IMR-90 (cell line): ENCODE measurements around the gene ACVR1. TPM values are rescaled to one million over a fixed set of nuclear protein-coding genes. Genes with fewer than 3 reads are reported as not detected.

Experiments used
- ATAC-seq: fragments of 200-7000 bp; cut with Tn5 transposase; 2 replicates; pipeline ENCODE4 v1.9.1; 2020; ENCODE audit warnings: low read depth, mild to moderate bottlenecking, moderate library complexity
- BruUV-seq: library from RNA; stranded (reverse); fragments of 400-500 nt; replicated peaks from 2 replicates; lab custom pipeline; 2021; lab: Mats Ljungman, UMichigan
- CTCF ChIA-PET: fragments of 300-600 bp; formaldehyde crosslinking; extraction: SDS; loops from one replicate; lab custom pipeline; 2021; ENCODE audit warnings: antibody characterized with exemption; lab: Yijun Ruan, JAX
- POLR2A ChIA-PET: fragments of 300-600 bp; sonication (Branson Sonifier 250); formaldehyde crosslinking; loops from one replicate; lab custom pipeline; 2022; ENCODE audit warnings: antibody characterized with exemption; ENCODE audit not compliant: unreplicated experiment; lab: Charles Lee
- DNase-seq: peaks from one replicate; pipeline ENCODE4 v3.0.0; 2013
- H2AFZ ChIP-seq: replicated peaks from 2 replicates; pipeline ENCODE3; 2013; ENCODE audit warnings: low read length, mild to moderate bottlenecking; ENCODE audit not compliant: poor library complexity
- H2AK5ac ChIP-seq: 2 replicates; pipeline ENCODE4 v1.6.1; 2013; ENCODE audit warnings: low read depth, low read length, inconsistent platforms
- H2AK9ac ChIP-seq: replicated peaks from 2 replicates; pipeline ENCODE3; 2013; ENCODE audit warnings: mild to moderate bottlenecking, low read depth, low read length, moderate library complexity; ENCODE audit not compliant: poor library complexity
- H2BK120ac ChIP-seq: 2 replicates; pipeline ENCODE4 v1.6.1; 2013; ENCODE audit warnings: low read depth, low read length, inconsistent platforms
- H2BK15ac ChIP-seq: 3 replicates; pipeline ENCODE4 v1.6.1; 2013; ENCODE audit warnings: low read depth, low read length, inconsistent platforms
- H2BK20ac ChIP-seq: 2 replicates; pipeline ENCODE4 v1.6.1; 2013; ENCODE audit warnings: low read depth, mild to moderate bottlenecking, inconsistent platforms, low read length, moderate library complexity
- H2BK5ac ChIP-seq: 2 replicates; pipeline ENCODE4 v1.6.1; 2013; ENCODE audit warnings: mild to moderate bottlenecking, low read depth, low read length, inconsistent platforms; ENCODE audit not compliant: poor library complexity, severe bottlenecking
- H3K14ac ChIP-seq: replicated peaks from 2 replicates; pipeline ENCODE4 v1.6.1; 2013; ENCODE audit warnings: low read depth, low read length, inconsistent platforms
- H3K18ac ChIP-seq: 2 replicates; pipeline ENCODE4 v1.6.1; 2013; ENCODE audit warnings: low read depth, low read length, control low read depth
- H3K23ac ChIP-seq: 2 replicates; pipeline ENCODE4 v1.6.1; 2013; ENCODE audit warnings: low read depth, low read length, inconsistent platforms
- H3K27ac ChIP-seq: 2 replicates; pipeline ENCODE4 v1.5.1; 2013; ENCODE audit warnings: mild to moderate bottlenecking, control low read depth, low read length; ENCODE audit not compliant: insufficient read depth
- H3K27me3 ChIP-seq: 2 replicates; pipeline ENCODE4 v1.6.1; 2013; ENCODE audit warnings: low read length; ENCODE audit not compliant: control insufficient read depth, insufficient read depth
- H3K36me3 ChIP-seq: 2 replicates; pipeline ENCODE4 v1.6.1; 2013; ENCODE audit warnings: low read length, mixed read lengths; ENCODE audit not compliant: control insufficient read depth, insufficient read depth
- H3K4ac ChIP-seq: 2 replicates; pipeline ENCODE4 v1.6.1; 2013; ENCODE audit warnings: low read depth, low read length, inconsistent platforms
- H3K4me1 ChIP-seq: 2 replicates; pipeline ENCODE4 v1.6.1; 2013; ENCODE audit warnings: low read length, mixed read lengths; ENCODE audit not compliant: control insufficient read depth, insufficient read depth
- H3K4me2 ChIP-seq: 2 replicates; pipeline ENCODE4 v1.6.1; 2013; ENCODE audit warnings: low read depth, mild to moderate bottlenecking, control low read depth, low read length, moderate library complexity
- H3K4me3 ChIP-seq: 2 replicates; pipeline ENCODE4 v1.5.1; 2013; ENCODE audit warnings: low read depth, mild to moderate bottlenecking, control low read depth, low read length, moderate library complexity; ENCODE audit not compliant: insufficient read depth
- H3K56ac ChIP-seq: 2 replicates; pipeline ENCODE4 v1.6.1; 2013; ENCODE audit warnings: low read length, inconsistent platforms; ENCODE audit not compliant: insufficient read depth; ENCODE audit errors: extremely low read depth
- H3K79me1 ChIP-seq, 2 experiments: 2 replicates each; pipeline ENCODE4 v1.6.1; 2013; ENCODE audit warnings: low read length in 2 of 2, inconsistent platforms in 1 of 2, low read depth in 1 of 2
- H3K9ac ChIP-seq: 2 replicates; pipeline ENCODE4 v1.6.1; 2013; ENCODE audit warnings: low read depth, low read length, control low read depth
- H3K9me1 ChIP-seq: 2 replicates; pipeline ENCODE4 v1.6.1; 2013; ENCODE audit warnings: low read length, inconsistent platforms; ENCODE audit not compliant: insufficient read depth
- H3K9me3 ChIP-seq: 2 replicates; pipeline ENCODE4 v1.6.1; 2013; ENCODE audit warnings: low read length; ENCODE audit not compliant: control insufficient read depth, insufficient read depth
- H4K20me1 ChIP-seq: 2 replicates; pipeline ENCODE4 v1.6.1; 2013; ENCODE audit warnings: low read length, inconsistent platforms; ENCODE audit not compliant: insufficient read depth
- H4K5ac ChIP-seq: 2 replicates; pipeline ENCODE4 v1.6.1; 2013; ENCODE audit warnings: mild to moderate bottlenecking, low read depth, low read length, control low read depth
- H4K8ac ChIP-seq, 2 experiments: 2 replicates each; pipeline ENCODE4 v1.6.1; 2013; ENCODE audit warnings: low read depth in 2 of 2, low read length in 2 of 2, control low read depth in 1 of 2, inconsistent platforms in 1 of 2
- H4K91ac ChIP-seq: 2 replicates; pipeline ENCODE4 v1.6.1; 2013; ENCODE audit warnings: low read depth, low read length, inconsistent platforms; ENCODE audit not compliant: insufficient read depth
- BHLHE40 ChIP-seq: fragments of 150-350 bp; IDR thresholded peaks from 2 replicates; pipeline ENCODE4 v1.6.1; 2016; ENCODE audit warnings: mild to moderate bottlenecking, low read depth, low read length
- CEBPB ChIP-seq: IDR thresholded peaks from 2 replicates; pipeline ENCODE4 v1.6.1; 2012; ENCODE audit warnings: low read depth, low read length, improper control_type of control experiment
- CHD1 ChIP-seq: IDR thresholded peaks from 2 replicates; pipeline ENCODE4 v1.6.1; 2012; ENCODE audit warnings: low read depth, low read length, improper control_type of control experiment
- CTCF ChIP-seq: conservative IDR thresholded peaks from 2 replicates; pipeline ENCODE4 v1.5.1; 2012; ENCODE audit warnings: mild to moderate bottlenecking, low read depth, low read length, improper control_type of control experiment
- ELK1 ChIP-seq: fragments of 150-350 bp; IDR thresholded peaks from 2 replicates; pipeline ENCODE4 v1.6.1; 2016; ENCODE audit warnings: low read depth, mild to moderate bottlenecking, low read length, moderate library complexity, borderline replicate concordance
- FOS ChIP-seq: fragments of 150-350 bp; IDR thresholded peaks from 2 replicates; pipeline ENCODE4 v1.6.1; 2016; ENCODE audit warnings: low read depth, low read length
- MAFK ChIP-seq: IDR thresholded peaks from 2 replicates; pipeline ENCODE4 v1.6.1; 2012; ENCODE audit warnings: low read depth, low read length, improper control_type of control experiment
- MAZ ChIP-seq: IDR thresholded peaks from 2 replicates; pipeline ENCODE4 v1.6.1; 2012; ENCODE audit warnings: low read depth, mild to moderate bottlenecking, low read length, improper control_type of control experiment, moderate library complexity, borderline replicate concordance
- MXI1 ChIP-seq: IDR thresholded peaks from 2 replicates; pipeline ENCODE4 v1.6.1; 2012; ENCODE audit warnings: low read depth, mild to moderate bottlenecking, low read length, moderate library complexity, borderline replicate concordance
- NFE2L2 ChIP-seq: fragments of 150-350 bp; IDR thresholded peaks from 2 replicates; pipeline ENCODE4 v1.6.1; 2016; ENCODE audit warnings: low read depth, mild to moderate bottlenecking, low read length
- POLR2A ChIP-seq: IDR thresholded peaks from 2 replicates; pipeline ENCODE4 v1.6.1; 2012; ENCODE audit warnings: mild to moderate bottlenecking, low read depth, low read length
- RAD21 ChIP-seq: IDR thresholded peaks from 2 replicates; pipeline ENCODE4 v1.6.1; 2012; ENCODE audit warnings: low read length, improper control_type of control experiment
- RCOR1 ChIP-seq: IDR thresholded peaks from 2 replicates; pipeline ENCODE4 v1.6.1; 2012; ENCODE audit warnings: mild to moderate bottlenecking, low read length, improper control_type of control experiment; ENCODE audit not compliant: insufficient replicate concordance
- RFX5 ChIP-seq: IDR thresholded peaks from 2 replicates; pipeline ENCODE4 v1.8.0; 2012; ENCODE audit warnings: low read depth, mild to moderate bottlenecking, low read length, moderate library complexity
- SMC3 ChIP-seq: fragments of 150-350 bp; IDR thresholded peaks from 2 replicates; pipeline ENCODE4 v1.6.1; 2016; ENCODE audit warnings: low read depth, mild to moderate bottlenecking, antibody characterized with exemption, low read length, moderate library complexity
- WGBS, 2 experiments: methylation state at CpG; one replicate each; pipeline versions ENCODE4 v1.1.5 to v1.1.7; 2013; ENCODE audit warnings: missing lambda C conversion rate in 2 of 2; ENCODE audit not compliant: insufficient read length in 1 of 2; ENCODE audit errors: extremely low coverage in 2 of 2; 5-methylcytosine and 5-hydroxymethylcytosine counted together
- dilution Hi-C: fragments of 300-500 bp; cut with HindIII; formaldehyde crosslinking; loops from one replicate; pipeline ENCODE4 v1.14.3; 2018; ENCODE audit warnings: low sequenced_read_pairs; ENCODE audit not compliant: unreplicated experiment
- in situ Hi-C: fragments of 300-500 bp; cut with MboI; formaldehyde crosslinking; loops from 3 replicates; pipeline ENCODE4 v1.14.3; 2019; ENCODE audit warnings: low sequenced_read_pairs, inconsistent platforms, mixed read lengths
- intact Hi-C: fragments of 100-400 bp; cut with micrococcal nuclease; formaldehyde crosslinking; loops from 2 replicates; pipeline ENCODE4 v1.10.0; 2022
- polyA plus RNA-seq, 3 experiments: library from polyadenylated mRNA; depleted of rRNA; stranded (reverse); fragments of >200 nt; gene quantifications; 2 replicates each; pipeline ENCODE4 v1.2.3, GENCODE V29; 2012; ENCODE audit warnings: low replicate concordance in 1 of 3
- total RNA-seq: library from RNA; depleted of rRNA; stranded (reverse); fragments of >200 nt; gene quantifications from 2 replicates; pipeline ENCODE4 v1.2.3, GENCODE V29; 2012
- TF ChIP-seq, protein P1 (sequence below): fragments of 150-350 bp; IDR thresholded peaks from 2 replicates; pipeline ENCODE4 v1.6.1; 2017; ENCODE audit warnings: mild to moderate bottlenecking, antibody characterized with exemption, low read length, low read depth

The ACVR1 gene
- total and polyA plus RNA-seq, 2 of the 4 experiments (the other 2 are of a cell fraction), result 21.1 to 40.8 TPM

- Histone ChIP-seq H2BK20ac (no peak overlapping the region), H3K9me3 (no peaks in the 10 kb centered on the region), H3K9me1 (peaks cover 6% of the 10 kb centered on the region), H3K18ac (no peak overlapping the region), H3K56ac (no peak overlapping the region), H3K27me3 (no peaks in the 10 kb centered on the region), H2AFZ (no peak overlapping the region), H3K23ac (no peak overlapping the region), H4K91ac (no peak overlapping the region), H3K4ac (no peak overlapping the region), H4K5ac (no peak overlapping the region), H3K36me3 (peaks cover 15% of the 10 kb centered on the region), H2AK5ac (no peak overlapping the region), H3K79me1 (peaks cover 13 to 24% of the 10 kb centered on the region in 2 experiments), H3K9ac (no peak overlapping the region), H3K14ac (no peak overlapping the region), H4K20me1 (peaks cover 13% of the 10 kb centered on the region; the same call in 1 of the 2 replicates), H2BK15ac (no peak overlapping the region), H2AK9ac (no peak overlapping the region), H4K8ac (no peak overlapping the region), H2BK120ac (no peak overlapping the region), H3K4me3 (no peak overlapping the region), H3K4me1 (peaks cover 5% of the 10 kb centered on the region), H2BK5ac (no peak overlapping the region), H3K4me2 (no peak overlapping the region), H3K27ac (no peak overlapping the region)
- no TSS peak for BruUV-seq
- no peak for ATAC-seq
- TF ChIP-seq CHD1 (no peak), RCOR1 (no peak), RFX5 (no peak), RAD21 (no peak), FOS (no peak), CEBPB (no peak), SMC3 (no peak), POLR2A (no peak), CTCF (no peak), MXI1 (no peak), MAZ (no peak), ELK1 (no peak), MAFK (no peak), NFE2L2 (no peak), BHLHE40 (no peak)
- TF ChIP-seq, protein P1, sequence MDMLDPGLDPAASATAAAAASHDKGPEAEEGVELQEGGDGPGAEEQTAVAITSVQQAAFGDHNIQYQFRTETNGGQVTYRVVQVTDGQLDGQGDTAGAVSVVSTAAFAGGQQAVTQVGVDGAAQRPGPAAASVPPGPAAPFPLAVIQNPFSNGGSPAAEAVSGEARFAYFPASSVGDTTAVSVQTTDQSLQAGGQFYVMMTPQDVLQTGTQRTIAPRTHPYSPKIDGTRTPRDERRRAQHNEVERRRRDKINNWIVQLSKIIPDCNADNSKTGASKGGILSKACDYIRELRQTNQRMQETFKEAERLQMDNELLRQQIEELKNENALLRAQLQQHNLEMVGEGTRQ, result no peak
- dilution Hi-C loops (no loop called here), in situ Hi-C loops (no loop called here), intact Hi-C loops (loop anchor here (10.0 kb wide), 1 partner anchor 675 kb away; the partner anchor contains the start of genes CCDC148 and PKP4)
- POLR2A ChIA-PET, result no interaction called here
- no peak for DNase-seq
- no CpG with 5 or more reads among the region's 9 CpGs for WGBS, 2 experiments
- CTCF ChIA-PET, result interaction anchor here (0.7 to 1.2 kb wide), 3 partner anchors 96 to 244 kb away, joined by 3 to 12 read pairs (median 5); no protein-coding TSS in a partner anchor
These were observed 95.9 kb downstream of the ACVR1 start for GRCh38 chr2:157780211-157780610.
